Chondrocyte (in vitro differentiated cells): ENCODE data around the gene SLC22A12. TPM values are rescaled to one million over a fixed set of nuclear protein-coding genes. Genes with fewer than 3 reads are reported as not detected.

ENCODE experiments used
- DNase-seq: peaks from one replicate; pipeline ENCODE4 v3.0.0; 2021; ENCODE audit warnings: mixed read lengths, low spot score
- H3K27ac Mint-ChIP-seq: one replicate; pipeline ENCODE4 v1.8.0; 2021; ENCODE audit warnings: mild to moderate bottlenecking, moderate library complexity, mixed read lengths; ENCODE audit not compliant: unreplicated experiment
- H3K27me3 Mint-ChIP-seq: 2 replicates; pipeline ENCODE4 v1.8.0; 2021; ENCODE audit warnings: low read depth, mixed read lengths
- H3K36me3 Mint-ChIP-seq: 2 replicates; pipeline ENCODE4 v1.8.0; 2021; ENCODE audit warnings: low read depth, mixed read lengths
- H3K4me1 Mint-ChIP-seq: 2 replicates; pipeline ENCODE4 v1.8.0; 2021; ENCODE audit warnings: low read depth, mild to moderate bottlenecking, mixed read lengths
- H3K4me3 Mint-ChIP-seq: one replicate; pipeline ENCODE4 v1.8.0; 2021; ENCODE audit warnings: mild to moderate bottlenecking, moderate library complexity, mixed read lengths; ENCODE audit not compliant: unreplicated experiment
- H3K9me3 Mint-ChIP-seq: 2 replicates; pipeline ENCODE4 v1.8.0; 2021; ENCODE audit warnings: low read depth, mixed read lengths
- CTCF ChIP-seq: fragments of 200-600 bp; sonication (generic); IDR thresholded peaks from 2 replicates; pipeline ENCODE4 v1.5.0; 2021; ENCODE audit warnings: antibody characterized with exemption, mild to moderate bottlenecking, moderate library complexity
- total RNA-seq: library from RNA; stranded (reverse); gene quantifications from 3 replicates; pipeline ENCODE4 v1.2.1, GENCODE V29; 2021

Gene SLC22A12
- total RNA-seq, 1 donor from 2014 or later: not detected

DNA sequence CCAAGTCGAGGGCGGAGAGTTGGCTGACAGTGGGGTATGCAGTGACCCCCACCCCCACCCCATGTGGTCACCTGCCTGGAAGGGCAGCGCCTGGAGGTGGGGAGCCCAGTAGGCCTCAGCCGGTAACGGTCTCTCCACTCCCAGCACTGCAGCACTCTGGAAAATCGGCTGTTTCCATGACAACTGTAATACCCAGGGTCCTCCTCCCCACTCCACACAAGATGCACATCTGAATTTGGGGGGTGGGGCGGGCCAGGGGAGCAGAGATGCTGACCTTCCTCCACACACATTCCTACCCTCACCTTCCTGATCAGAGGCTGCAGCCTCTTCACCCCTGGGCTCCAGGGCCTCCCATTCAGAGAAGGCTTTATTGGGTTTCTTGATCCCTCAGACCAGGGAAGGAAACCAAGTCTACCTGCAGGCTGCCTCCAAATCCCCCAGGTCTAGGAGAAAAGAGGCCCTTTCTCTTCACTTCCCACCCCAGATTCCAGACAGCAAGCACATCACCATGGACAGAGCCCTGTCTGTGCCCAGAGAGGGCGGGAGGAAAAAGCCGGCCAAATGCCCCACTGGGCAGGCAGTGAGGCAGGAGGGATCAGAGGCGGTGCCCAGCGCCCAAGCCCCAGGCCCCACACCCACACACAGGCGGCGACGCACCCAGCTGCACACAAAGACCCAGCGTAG lies 46.5 kb downstream of the SLC22A12 start:
- no peak for DNase-seq
- Mint-ChIP-seq H3K4me1 (peaks cover 4% of the 10 kb centered on the region), H3K9me3 (no peaks in the 10 kb centered on the region), H3K36me3 (peaks cover 4% of the 10 kb centered on the region), H3K4me3 (no peak overlapping the region), H3K27ac (no peak overlapping the region), H3K27me3 (peaks cover 16% of the 10 kb centered on the region)
- no peak for TF ChIP-seq CTCF

DNA sequence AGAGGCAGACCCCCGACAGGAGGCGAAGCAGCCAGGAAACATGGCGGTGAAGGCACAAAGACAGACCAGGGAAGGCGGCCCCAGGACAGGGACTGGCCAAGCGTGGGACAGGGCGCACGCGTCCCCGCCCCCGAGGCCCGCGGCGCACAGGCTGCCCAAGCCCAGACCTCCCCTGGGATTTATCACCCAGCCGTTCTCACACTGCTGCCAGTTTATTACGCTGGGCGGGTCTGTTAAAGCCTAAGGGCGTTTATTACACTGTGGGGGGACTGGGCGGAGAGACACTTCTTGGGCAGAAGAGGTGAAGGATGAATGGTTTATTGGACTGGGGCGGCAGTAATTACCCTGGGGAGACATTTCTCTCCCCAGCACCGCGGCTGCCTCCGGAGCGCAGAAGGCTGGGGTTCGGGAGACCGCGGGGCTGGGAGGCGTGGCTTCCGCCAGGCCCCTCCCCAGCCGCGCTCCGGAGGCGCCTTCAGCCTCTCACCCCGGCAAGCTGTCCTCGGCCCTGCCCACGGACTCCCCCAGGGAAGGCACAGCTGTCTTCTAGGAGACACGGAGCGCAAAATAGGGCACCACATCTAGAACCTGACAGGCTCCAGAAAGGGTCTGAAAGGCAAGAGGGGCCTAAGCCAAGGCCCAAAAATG lies 47.1 kb downstream of the SLC22A12 start:
- H3K27me3 Mint-ChIP-seq: peaks cover 16% of the 10 kb centered on the region
- DNase-seq: no peak
- no peak overlapping the region for H3K4me3 Mint-ChIP-seq
- H3K4me1 Mint-ChIP-seq: peaks cover 4% of the 10 kb centered on the region
- TF ChIP-seq CTCF: no peak
- H3K36me3 Mint-ChIP-seq: peaks cover 4% of the 10 kb centered on the region
- no peaks in the 10 kb centered on the region for H3K9me3 Mint-ChIP-seq
- H3K27ac Mint-ChIP-seq: no peak overlapping the region

- Mint-ChIP-seq H3K9me3 (no peaks in the 10 kb centered on the region), H3K27me3 (peaks cover 14% of the 10 kb centered on the region), H3K27ac (no peak overlapping the region), H3K4me1 (peaks cover 5% of the 10 kb centered on the region), H3K4me3 (no peak overlapping the region), H3K36me3 (peaks cover 4% of the 10 kb centered on the region)
- no peak for DNase-seq
- no peak for TF ChIP-seq CTCF
Measured at GRCh38 chr11:64638829-64639228, 47.8 kb downstream of the SLC22A12 start.

- H3K27ac Mint-ChIP-seq: no peak overlapping the region
- DNase-seq: no peak
- H3K36me3 Mint-ChIP-seq: peaks cover 2% of the 10 kb centered on the region
- H3K27me3 Mint-ChIP-seq: peaks cover 21% of the 10 kb centered on the region
- H3K9me3 Mint-ChIP-seq: no peaks in the 10 kb centered on the region
- peaks cover 7% of the 10 kb centered on the region for H3K4me1 Mint-ChIP-seq
- TF ChIP-seq CTCF: no peak
- H3K4me3 Mint-ChIP-seq: no peak overlapping the region
Measured at GRCh38 chr11:64639885-64640284, 48.9 kb downstream of the SLC22A12 start.

DNA sequence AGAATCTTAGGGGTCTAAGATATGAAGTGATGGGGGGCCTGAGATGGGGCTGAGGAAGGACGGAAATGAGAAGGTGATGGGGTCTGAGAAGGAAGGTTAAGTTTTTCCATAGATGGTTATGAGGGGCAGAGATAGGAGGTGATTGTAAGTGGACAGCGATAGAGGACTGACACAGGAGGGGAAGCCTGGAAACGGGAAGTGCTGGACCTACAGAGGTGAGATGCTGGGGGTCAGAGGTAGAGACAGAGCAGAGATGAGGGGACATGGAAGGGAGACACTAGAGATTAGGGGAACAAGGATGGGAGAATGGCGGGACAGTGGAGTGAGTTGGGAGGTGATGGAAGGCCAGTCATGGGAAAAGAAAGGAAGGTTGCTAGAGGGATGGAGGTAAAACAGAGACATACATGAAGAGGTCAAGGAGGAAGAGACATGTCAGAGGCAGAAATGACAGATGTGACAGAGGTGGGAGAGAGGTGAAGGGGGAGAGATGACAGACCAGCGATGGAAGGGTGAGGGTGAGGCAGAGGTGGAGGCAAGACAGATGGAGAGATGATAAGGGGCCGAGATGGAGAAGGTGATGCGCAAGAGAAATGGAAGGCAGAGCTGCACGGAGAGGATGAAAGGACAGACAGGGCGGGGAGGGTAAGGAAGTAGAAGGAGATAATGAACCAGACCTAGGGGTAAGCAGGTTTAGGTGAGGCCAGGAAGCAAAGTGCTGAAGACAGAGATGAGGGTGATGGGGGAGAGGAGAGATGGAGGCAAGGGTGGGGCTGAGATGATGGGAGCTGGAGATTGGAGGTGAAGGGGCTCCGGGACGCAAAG lies 50.8 kb downstream of the SLC22A12 start:
- no peak for TF ChIP-seq CTCF
- Mint-ChIP-seq H3K27me3 (peaks cover 36% of the 10 kb centered on the region), H3K9me3 (no peaks in the 10 kb centered on the region), H3K36me3 (no peaks in the 10 kb centered on the region), H3K27ac (no peak overlapping the region), H3K4me1 (peaks cover 7% of the 10 kb centered on the region), H3K4me3 (no peak overlapping the region)
- no peak for DNase-seq
